Activated T-helper 17 cell treated with anti-CD3 and anti-CD28 coated beads, Interleukin-2, amount 50 U/mL, for 72 hours (primary cell): ENCODE measurements around the gene CDRT15L2. TPM values are rescaled to one million over a fixed set of nuclear protein-coding genes. Genes with fewer than 3 reads are reported as not detected.
"Not testable (repeated sequence)": the region's sequence is repeated elsewhere in the genome, so short reads cannot be mapped to it uniquely, and the experiment has no call there.

Experiments used
- ATAC-seq: fragments of 150-1000 bp; cut with Tn5 transposase; replicated peaks from 2 replicates; pipeline ENCODE4 v1.10.0; 2021; ENCODE audit warnings: mild to moderate bottlenecking, moderate library complexity
- H3K27ac Mint-ChIP-seq: one replicate; pipeline ENCODE4 v1.8.0; 2022; ENCODE audit warnings: mixed read lengths
- H3K27me3 Mint-ChIP-seq: one replicate; pipeline ENCODE4 v1.8.0; 2022; ENCODE audit warnings: mixed read lengths
- H3K36me3 Mint-ChIP-seq: one replicate; pipeline ENCODE4 v1.8.0; 2022; ENCODE audit warnings: low read depth, mild to moderate bottlenecking, mixed read lengths
- H3K4me1 Mint-ChIP-seq: one replicate; pipeline ENCODE4 v1.8.0; 2022; ENCODE audit warnings: mixed read lengths
- H3K4me3 Mint-ChIP-seq: one replicate; pipeline ENCODE4 v1.8.0; 2022; ENCODE audit warnings: mild to moderate bottlenecking, mixed read lengths
- H3K9me3 Mint-ChIP-seq: one replicate; pipeline ENCODE4 v1.8.0; 2022; ENCODE audit warnings: mixed read lengths
- total RNA-seq, 2 donors: library from RNA; stranded (reverse); gene quantifications; one replicate each; pipeline ENCODE4 v1.2.3, GENCODE V29; 2022

The CDRT15L2 gene
- total RNA-seq, 2 donors from 2014 or later: not detected

DNA sequence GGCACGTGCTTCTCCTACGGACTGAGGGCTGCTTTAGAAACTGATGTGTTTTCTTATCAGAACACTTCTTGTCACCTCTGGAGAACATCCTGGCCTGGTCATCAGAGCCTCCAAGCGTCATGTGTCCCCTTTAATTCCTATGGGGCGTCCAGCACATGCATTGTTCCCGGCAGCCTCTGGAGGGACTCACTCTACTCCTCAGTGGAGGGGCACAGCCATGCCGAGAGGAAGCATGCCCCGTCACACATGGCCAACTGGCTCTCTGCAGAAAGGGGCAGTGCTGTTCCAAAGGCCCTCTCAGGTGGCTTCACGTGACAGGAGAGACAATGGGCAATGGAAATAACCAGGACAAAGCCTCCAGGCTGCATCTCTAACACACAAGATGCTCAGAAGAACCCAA is 31.8 kb downstream of the CDRT15L2 start:
- Mint-ChIP-seq H3K36me3 (no peaks in the 10 kb centered on the region), H3K4me1 (no peaks in the 10 kb centered on the region), H3K27me3 (no peaks in the 10 kb centered on the region), H3K27ac (no peak overlapping the region), H3K4me3 (no peak overlapping the region), H3K9me3 (no peaks in the 10 kb centered on the region)
- ATAC-seq: no peak

- no peak overlapping the region for H3K4me3 Mint-ChIP-seq
- no peaks in the 10 kb centered on the region for H3K36me3 Mint-ChIP-seq
- H3K4me1 Mint-ChIP-seq: no peaks in the 10 kb centered on the region
- no peak for ATAC-seq
- H3K9me3 Mint-ChIP-seq: no peaks in the 10 kb centered on the region
- no peak overlapping the region for H3K27ac Mint-ChIP-seq
- H3K27me3 Mint-ChIP-seq: no peaks in the 10 kb centered on the region
These were observed 33.1 kb downstream of the CDRT15L2 start for GRCh38 chr17:20612635-20613034.

GRCh38 chr17:20613248-20613647 is 33.7 kb downstream of the CDRT15L2 start:
- Mint-ChIP-seq H3K4me3 (no peak overlapping the region), H3K36me3 (no peaks in the 10 kb centered on the region), H3K27me3 (no peaks in the 10 kb centered on the region), H3K9me3 (no peaks in the 10 kb centered on the region), H3K4me1 (no peaks in the 10 kb centered on the region), H3K27ac (no peak overlapping the region)
- no peak for ATAC-seq

GRCh38 chr17:20613905-20614304 is 34.4 kb downstream of the CDRT15L2 start:
- no peak overlapping the region for H3K27ac Mint-ChIP-seq
- H3K4me3 Mint-ChIP-seq: no peak overlapping the region
- no peaks in the 10 kb centered on the region for H3K27me3 Mint-ChIP-seq
- H3K9me3 Mint-ChIP-seq: no peaks in the 10 kb centered on the region
- no peaks in the 10 kb centered on the region for H3K36me3 Mint-ChIP-seq
- H3K4me1 Mint-ChIP-seq: no peaks in the 10 kb centered on the region
- ATAC-seq: no peak

- ATAC-seq, H3K27ac Mint-ChIP-seq, H3K9me3 Mint-ChIP-seq, H3K4me1 Mint-ChIP-seq, H3K27me3 Mint-ChIP-seq, H3K4me3 Mint-ChIP-seq, H3K36me3 Mint-ChIP-seq: not testable (repeated sequence)
These were observed 35.9 kb downstream of the CDRT15L2 start for GRCh38 chr17:20615461-20615860.

Other genes with a start within 250 kb of the CDRT15L2 start
- gene LGALS9B, start 112.2 kb upstream of the CDRT15L2 start, total RNA-seq: not detected